ENCODE data around the gene LIN54.

DNA sequence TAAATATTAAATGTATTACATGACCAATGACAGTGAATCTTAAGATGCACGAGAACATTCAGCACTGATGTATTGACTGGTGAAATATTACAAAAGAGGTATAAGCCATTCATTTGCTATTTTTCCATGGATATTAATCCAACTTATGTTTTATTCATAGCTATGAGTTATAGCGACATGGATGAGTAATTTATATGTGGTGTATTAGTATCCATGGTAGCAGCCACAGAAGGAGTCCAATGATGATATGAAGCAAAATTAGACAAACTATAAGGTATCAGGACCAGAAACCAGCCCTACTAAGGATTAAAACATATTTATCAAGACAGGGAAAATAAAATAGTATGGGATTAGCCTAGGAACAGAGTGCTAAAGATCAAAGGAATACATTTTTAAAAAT, 59.4 kb downstream of the LIN54 start:
- no peak for TF ChIP-seq CTCF (conservative IDR thresholded peaks at IDR 0.05; ENCODE audit: low read length)
- no peak for TF ChIP-seq EZH2phosphoT487 (IDR thresholded peaks at IDR 0.05; ENCODE audit: borderline replicate concordance)
